Muscle layer of colon (tissue), 2 donors: ENCODE measurements around the gene VKORC1.
"Not testable (repeated sequence)": the region's sequence is repeated elsewhere in the genome, so short reads cannot be mapped to it uniquely, and the experiment has no call there.

ENCODE experiments used
- H3K27ac ChIP-seq: one replicate; pipeline ENCODE4 v1.7.0; 2013; ENCODE audit warnings: low read depth, mild to moderate bottlenecking, low read length, moderate library complexity
- H3K27me3 ChIP-seq, 2 donors: one replicate each; pipeline ENCODE4 v1.7.0; 2013; ENCODE audit warnings: low read length in 2 of 2, mild to moderate bottlenecking in 2 of 2; ENCODE audit not compliant: insufficient read depth in 2 of 2, control insufficient read depth in 1 of 2
- H3K36me3 ChIP-seq: one replicate; pipeline ENCODE4 v1.7.0; 2013; ENCODE audit warnings: mild to moderate bottlenecking, low read length; ENCODE audit not compliant: insufficient read depth
- H3K4me1 ChIP-seq: one replicate; pipeline ENCODE4 v1.7.0; 2013; ENCODE audit warnings: mild to moderate bottlenecking, low read length; ENCODE audit not compliant: insufficient read depth
- H3K4me3 ChIP-seq, 2 donors: one replicate each; pipeline ENCODE4 v1.7.0; 2013; ENCODE audit warnings: low read length in 2 of 2, low read depth in 1 of 2, mild to moderate bottlenecking in 1 of 2, moderate library complexity in 1 of 2
- H3K9ac ChIP-seq: one replicate; pipeline ENCODE4 v1.7.0; 2013; ENCODE audit warnings: low read length
- H3K9me3 ChIP-seq: one replicate; pipeline ENCODE4 v1.7.0; 2013; ENCODE audit warnings: mild to moderate bottlenecking, low read length
- donor health status: abdominal sarcoma.
- donor health status: Adenocarcinoma of cecum.

The VKORC1 gene

DNA sequence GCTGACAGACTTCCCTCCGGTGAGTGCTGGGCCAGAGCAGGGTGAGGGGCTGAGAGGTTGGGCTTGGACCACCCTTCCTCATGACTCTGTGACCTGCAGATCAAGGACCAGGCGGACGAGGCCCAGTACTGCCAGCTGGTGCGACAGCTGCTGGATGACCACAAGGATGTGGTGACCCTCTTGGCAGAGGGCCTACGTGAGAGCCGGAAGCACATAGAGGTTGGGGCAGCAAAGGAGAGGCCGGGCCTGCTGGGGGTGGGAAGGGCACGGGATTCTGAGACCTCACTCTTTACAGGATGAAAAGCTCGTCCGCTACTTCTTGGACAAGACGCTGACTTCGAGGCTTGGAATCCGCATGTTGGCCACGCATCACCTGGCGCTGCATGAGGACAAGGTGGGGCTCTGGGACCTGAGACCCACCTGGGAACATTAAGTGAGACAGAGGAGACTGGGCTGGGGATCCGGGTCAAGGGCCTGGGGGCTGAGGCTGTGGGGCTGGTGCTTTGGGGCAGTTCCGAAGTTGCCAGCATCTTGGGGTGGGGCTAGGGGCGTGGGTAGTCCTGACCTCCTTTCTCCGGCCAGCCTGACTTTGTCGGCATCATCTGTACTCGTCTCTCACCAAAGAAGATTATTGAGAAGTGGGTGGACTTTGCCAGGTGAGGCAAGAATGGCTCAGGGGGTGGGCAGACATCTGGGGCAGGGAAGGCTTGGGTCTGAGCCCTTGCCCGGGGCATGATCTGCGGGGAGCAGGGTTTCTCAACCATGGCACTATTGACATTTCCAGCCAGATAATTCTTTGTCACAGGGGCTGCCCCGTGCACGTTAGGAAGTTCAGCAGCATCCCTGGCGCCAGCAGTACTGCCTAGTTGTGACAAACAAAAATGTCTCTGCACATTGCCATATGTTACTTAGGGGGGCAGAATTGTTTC lies 15.8 kb upstream of the VKORC1 start:
- Histone ChIP-seq H3K4me3 (no peak overlapping the region), H3K9me3 (no peaks in the 10 kb centered on the region), H3K4me1 (peaks cover 23% of the 10 kb centered on the region), H3K36me3 (peaks cover 36% of the 10 kb centered on the region), H3K9ac (no peak overlapping the region), H3K27me3 (no peaks in the 10 kb centered on the region), H3K27ac (no peak overlapping the region)

DNA sequence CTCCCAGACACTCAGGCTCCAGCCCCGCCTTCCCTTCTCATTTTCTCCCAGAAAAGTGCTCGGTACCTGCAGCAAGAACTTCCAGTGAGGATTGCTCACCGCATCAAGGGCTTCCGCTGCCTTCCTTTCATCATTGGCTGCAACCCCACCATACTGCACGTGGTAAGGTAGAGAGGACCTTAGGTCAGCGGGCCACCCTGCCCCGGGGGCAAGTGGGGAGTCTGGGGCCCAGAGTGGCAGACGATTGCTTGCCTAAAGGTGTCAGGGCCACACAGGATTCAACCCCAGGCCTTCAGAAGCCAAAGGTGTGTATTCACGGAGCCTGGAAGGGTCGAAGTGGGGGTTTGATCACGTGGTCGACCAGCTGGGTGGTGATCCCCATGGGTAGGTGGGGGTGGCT lies 15.0 kb upstream of the VKORC1 start:
- Histone ChIP-seq H3K4me3 (no peak overlapping the region), H3K4me1 (peaks cover 23% of the 10 kb centered on the region)

DNA sequence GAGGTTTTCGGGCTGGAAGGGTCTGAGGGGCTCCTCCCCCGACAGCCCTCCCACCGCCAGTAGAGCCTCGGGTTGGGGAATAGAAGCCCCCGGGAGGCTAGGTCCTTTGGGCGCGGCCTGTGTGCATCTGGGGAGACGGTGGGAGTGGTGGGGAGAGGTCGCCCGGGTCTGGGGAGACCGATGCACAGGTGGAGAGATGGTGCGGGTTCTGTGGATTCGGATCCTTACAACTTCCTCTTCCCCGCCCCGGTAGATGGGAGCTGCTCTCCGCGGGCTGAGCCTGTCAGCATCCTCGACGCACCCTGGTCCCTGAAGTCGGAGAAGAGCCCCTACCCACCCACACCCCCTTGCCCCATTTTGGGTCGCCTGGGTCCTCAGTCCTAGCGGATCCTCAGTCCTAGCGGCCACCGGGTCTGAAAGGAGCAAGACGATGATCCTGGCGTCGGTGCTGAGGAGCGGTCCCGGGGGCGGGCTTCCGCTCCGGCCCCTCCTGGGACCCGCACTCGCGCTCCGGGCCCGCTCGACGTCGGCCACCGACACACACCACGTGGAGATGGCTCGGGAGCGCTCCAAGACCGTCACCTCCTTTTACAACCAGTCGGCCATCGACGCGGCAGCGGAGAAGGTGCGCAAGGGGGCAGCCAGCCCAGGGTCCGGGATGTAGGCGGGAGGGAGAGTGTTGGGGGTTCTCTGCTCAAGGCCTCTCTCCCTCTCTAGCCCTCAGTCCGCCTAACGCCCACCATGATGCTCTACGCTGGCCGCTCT lies 14.4 kb upstream of the VKORC1 start:
- no peaks in the 10 kb centered on the region for H3K9me3 ChIP-seq
- H3K27ac ChIP-seq, result peak overlapping the region; percentile 94
- no peaks in the 10 kb centered on the region for H3K27me3 ChIP-seq
- peaks cover 22% of the 10 kb centered on the region for H3K4me1 ChIP-seq
- peaks cover 36% of the 10 kb centered on the region for H3K36me3 ChIP-seq
- peak overlapping the region; percentile 44 for H3K9ac ChIP-seq
- peak overlapping the region; percentile 72 to 100 for H3K4me3 ChIP-seq

More for the DNA sequence above, 15.0 kb upstream of the VKORC1 start:
- H3K36me3 ChIP-seq, result peaks cover 36% of the 10 kb centered on the region
- no peak overlapping the region for H3K27ac ChIP-seq
- no peaks in the 10 kb centered on the region for H3K27me3 ChIP-seq
- H3K9ac ChIP-seq, result no peak overlapping the region
- no peaks in the 10 kb centered on the region for H3K9me3 ChIP-seq

- peaks cover 15% of the 10 kb centered on the region for H3K4me1 ChIP-seq
- no peaks in the 10 kb centered on the region for H3K27me3 ChIP-seq
- H3K27ac ChIP-seq, result peak within 1 kb of the TSS; percentile 94
- H3K9ac ChIP-seq, result peak within 1 kb of the TSS; percentile 44
- no peaks in the 10 kb centered on the region for H3K9me3 ChIP-seq
- peak within 1 kb of the TSS; percentile 72 to 100 for H3K4me3 ChIP-seq
- peaks cover 36% of the 10 kb centered on the region for H3K36me3 ChIP-seq
These were observed 13.6 kb upstream of the VKORC1 start, which contains the start of gene BCKDK for GRCh38 chr16:31108035-31108793. BCKDK (plus strand) TSS chr16:31108386; CDS start chr16:31109224, 838 bp downstream.

GRCh38 chr16:31107465-31107867 lies 12.9 kb upstream of the VKORC1 start:
- Histone ChIP-seq H3K9me3 (no peaks in the 10 kb centered on the region), H3K9ac (no peak overlapping the region), H3K27ac (no peak overlapping the region), H3K4me3 (peak overlapping the region in 1 of 2 donors; percentile 72), H3K36me3 (peaks cover 31% of the 10 kb centered on the region), H3K27me3 (no peaks in the 10 kb centered on the region), H3K4me1 (peaks cover 15% of the 10 kb centered on the region)

GRCh38 chr16:31106509-31107464 lies 12.2 kb upstream of the VKORC1 start:
- H3K4me1 ChIP-seq, result peaks cover 15% of the 10 kb centered on the region
- H3K27me3 ChIP-seq, result no peaks in the 10 kb centered on the region
- peaks cover 24% of the 10 kb centered on the region for H3K36me3 ChIP-seq
- no peak overlapping the region for H3K9ac ChIP-seq
- no peaks in the 10 kb centered on the region for H3K9me3 ChIP-seq
- no peak overlapping the region for H3K4me3 ChIP-seq
- no peak overlapping the region for H3K27ac ChIP-seq

GRCh38 chr16:31105677-31106213 lies 11.1 kb upstream of the VKORC1 start:
- no peak overlapping the region for H3K4me3 ChIP-seq
- peaks cover 14% of the 10 kb centered on the region for H3K36me3 ChIP-seq
- no peaks in the 10 kb centered on the region for H3K9me3 ChIP-seq
- H3K9ac ChIP-seq, result no peak overlapping the region
- H3K4me1 ChIP-seq, result peaks cover 15% of the 10 kb centered on the region
- no peak overlapping the region for H3K27ac ChIP-seq
- no peaks in the 10 kb centered on the region for H3K27me3 ChIP-seq

DNA sequence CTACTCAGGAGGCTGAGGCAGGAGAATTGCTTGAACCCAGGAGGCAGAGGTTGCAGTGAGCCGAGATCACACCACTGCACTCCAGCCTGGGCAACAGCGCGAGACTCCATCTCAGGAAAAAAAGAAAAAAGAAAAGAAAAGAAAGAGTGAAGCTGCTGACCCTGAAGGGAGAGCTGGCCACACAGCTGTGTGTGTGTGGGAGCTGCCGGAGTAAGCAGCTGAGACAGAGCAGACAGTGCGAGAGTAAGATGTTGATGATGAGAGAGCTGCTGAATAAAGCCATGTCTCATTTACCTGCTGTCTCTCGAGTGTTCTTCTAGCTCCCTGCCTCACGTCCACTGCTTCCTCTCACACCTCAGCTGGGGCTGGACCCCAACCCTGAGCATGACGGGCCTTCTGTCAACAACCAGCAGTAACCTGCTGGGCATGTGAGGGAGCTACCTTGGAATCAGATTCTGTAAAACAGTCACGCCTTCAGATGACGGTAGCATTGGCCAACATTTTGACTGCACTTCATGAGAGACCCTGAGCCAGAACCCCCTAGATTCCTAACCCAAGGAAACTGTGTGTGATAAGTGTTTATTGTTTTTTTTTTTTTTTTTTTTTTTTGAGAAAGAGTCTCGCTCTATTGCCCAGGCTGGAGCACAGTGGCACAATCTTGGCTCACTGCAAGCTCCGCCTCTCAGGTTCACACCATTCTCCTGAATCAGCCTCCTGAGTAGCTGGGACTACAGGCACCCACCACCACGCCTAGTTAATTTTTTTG lies 6.5 kb upstream of the VKORC1 start:
- not testable (repeated sequence) for H3K9ac ChIP-seq, H3K4me3 ChIP-seq, H3K27ac ChIP-seq, H3K9me3 ChIP-seq, H3K4me1 ChIP-seq, H3K36me3 ChIP-seq, H3K27me3 ChIP-seq

- Histone ChIP-seq H3K36me3 (no peaks in the 10 kb centered on the region), H3K27ac (no peak overlapping the region), H3K4me1 (no peaks in the 10 kb centered on the region), H3K9me3 (no peaks in the 10 kb centered on the region), H3K4me3 (no peak overlapping the region), H3K9ac (no peak overlapping the region), H3K27me3 (no peaks in the 10 kb centered on the region)
These were observed 5.5 kb upstream of the VKORC1 start for GRCh38 chr16:31099860-31100638.
